ENCODE measurements around the gene NEGR1.

Gene NEGR1

GRCh38 chr1:71424536-71424935 lies 857.8 kb downstream of the NEGR1 start:
- no peak for DNase-seq

- DNase-seq = no peak
Observed at GRCh38 chr1:71422221-71422620, 860.1 kb downstream of the NEGR1 start.

GRCh38 chr1:71417421-71417820 lies 864.9 kb downstream of the NEGR1 start:
- no peak for DNase-seq

- DNase-seq = peak; percentile 67
Observed at GRCh38 chr1:71414179-71414578, 868.2 kb downstream of the NEGR1 start.

GRCh38 chr1:71413441-71414175 lies 868.7 kb downstream of the NEGR1 start:
- no peak for DNase-seq

GRCh38 chr1:71400050-71400449 lies 882.3 kb downstream of the NEGR1 start:
- no peak for DNase-seq

GRCh38 chr1:71399594-71399993 lies 882.7 kb downstream of the NEGR1 start:
- no peak for DNase-seq

GRCh38 chr1:71393301-71393700 lies 889.0 kb downstream of the NEGR1 start:
- DNase-seq = no peak

- DNase-seq = no peak
Observed at GRCh38 chr1:71390518-71390917, 891.8 kb downstream of the NEGR1 start.

- no peak for DNase-seq
Observed at GRCh38 chr1:71377886-71378285, 904.5 kb downstream of the NEGR1 start.

- no peak for DNase-seq
Observed at GRCh38 chr1:71372496-71372895, 909.8 kb downstream of the NEGR1 start.

- DNase-seq = no peak
Observed at GRCh38 chr1:71371581-71371980, 910.8 kb downstream of the NEGR1 start.

GRCh38 chr1:71364236-71364635 lies 918.1 kb downstream of the NEGR1 start:
- DNase-seq = no peak

GRCh38 chr1:71362691-71363090 lies 919.6 kb downstream of the NEGR1 start:
- DNase-seq = no peak

- DNase-seq = no peak
Observed at GRCh38 chr1:71362076-71362475, 920.3 kb downstream of the NEGR1 start.

- no peak for DNase-seq
Observed at GRCh38 chr1:71357708-71358107, 924.6 kb downstream of the NEGR1 start.

- DNase-seq = no peak
Observed at GRCh38 chr1:71351438-71351837, 930.9 kb downstream of the NEGR1 start.

- no peak for DNase-seq
Observed at GRCh38 chr1:71350805-71351204, 931.5 kb downstream of the NEGR1 start.

GRCh38 chr1:71350330-71350729 lies 932.0 kb downstream of the NEGR1 start:
- no peak for DNase-seq
